Inferior parietal cortex (tissue), 1 donor: Measurements from ENCODE around the gene MYRIP.

Experiments
- DNase-seq: peaks from one replicate; pipeline ENCODE4 v3.0.0-alpha.2; 2016; ENCODE audit errors: extremely low spot score

MYRIP gene

DNA sequence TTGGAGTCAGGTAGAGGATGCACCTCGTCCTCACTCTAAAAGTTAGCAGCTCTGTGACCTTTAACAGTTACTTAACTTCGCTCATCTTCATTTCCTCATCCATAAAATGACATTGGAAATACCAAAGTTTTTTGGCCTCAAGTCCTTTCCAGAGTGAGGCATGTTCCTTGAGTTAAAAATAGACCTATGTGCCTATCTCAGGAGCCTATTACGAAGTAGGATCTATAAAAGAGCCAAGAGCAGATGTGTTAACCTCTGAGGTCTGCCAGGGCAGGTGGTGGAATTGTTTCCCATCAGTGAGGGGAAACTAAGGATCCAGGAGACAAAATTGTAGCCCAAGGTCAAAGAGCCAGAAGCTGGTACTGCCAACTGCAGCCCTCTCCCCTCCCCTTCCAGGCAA lies 379.7 kb downstream of the MYRIP start:
- no peak for DNase-seq

DNA sequence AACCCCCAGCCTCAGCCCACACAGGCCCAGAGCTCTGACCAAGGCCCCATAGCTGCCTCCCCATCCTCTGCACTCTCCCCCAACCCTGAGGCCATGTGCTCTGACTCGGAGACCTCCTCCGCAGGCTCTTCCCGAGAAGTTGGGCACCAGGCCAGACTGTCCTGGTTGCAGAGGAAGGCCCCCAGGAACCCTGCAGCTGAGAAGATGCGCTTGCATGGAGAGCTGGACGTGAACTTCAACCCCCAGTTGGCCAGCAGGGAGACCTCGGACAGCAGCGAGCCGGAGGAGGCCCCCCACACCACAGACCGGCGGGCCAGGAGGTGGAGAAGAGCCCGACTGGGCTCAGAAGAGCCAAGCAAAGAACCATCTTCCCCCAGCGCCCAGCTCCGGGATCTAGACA lies 380.6 kb downstream of the MYRIP start:
- DNase-seq = no peak

GRCh38 chr3:40191251-40191650 lies 381.8 kb downstream of the MYRIP start:
- DNase-seq = no peak

DNA sequence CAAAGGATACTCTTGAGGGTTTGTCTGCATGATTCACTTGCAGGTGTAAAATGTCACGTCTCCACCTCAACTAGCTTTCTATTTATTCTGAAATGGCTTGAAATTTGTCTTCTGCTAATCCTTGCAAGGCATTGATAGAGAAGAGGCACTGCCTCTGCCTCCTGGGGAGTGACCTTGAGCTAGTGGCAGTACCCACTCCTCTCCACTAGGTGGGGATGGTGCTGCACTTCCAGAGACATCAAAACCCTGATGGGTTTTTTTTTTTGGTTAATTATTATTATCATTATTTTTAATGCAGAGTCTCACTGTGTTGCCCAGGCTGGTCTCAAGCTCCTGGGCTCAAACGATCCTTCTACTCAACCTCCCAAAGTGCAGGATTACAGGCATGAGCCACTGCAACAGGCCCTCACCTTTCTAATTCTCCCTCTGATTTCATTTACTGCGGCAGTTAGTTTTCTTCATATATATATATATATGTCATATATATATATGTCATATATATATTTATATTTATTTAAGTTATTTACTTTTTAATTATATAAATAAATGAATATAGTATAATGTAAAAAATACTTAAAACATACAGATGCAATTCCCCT lies 382.5 kb downstream of the MYRIP start:
- peak; percentile 84 for DNase-seq

DNA sequence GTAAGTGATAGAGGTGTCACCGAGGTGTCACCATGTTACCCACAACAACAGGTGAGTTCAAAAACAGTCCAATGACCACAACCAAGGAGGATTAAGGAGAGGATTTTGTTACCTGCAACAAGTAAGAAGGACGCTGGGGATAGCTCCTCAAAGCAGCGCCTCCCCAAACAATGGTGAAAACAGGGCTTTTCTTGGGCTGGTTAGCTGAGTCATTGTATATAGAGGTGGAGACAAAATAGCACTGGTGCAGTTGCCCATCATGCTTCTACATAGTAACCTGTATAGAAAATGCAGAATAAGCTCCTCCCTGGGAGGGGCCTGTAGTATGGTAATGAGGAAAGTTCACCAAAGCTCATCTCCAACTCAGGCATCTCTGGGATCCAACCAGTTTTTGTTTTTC lies 383.2 kb downstream of the MYRIP start:
- no peak for DNase-seq

DNA sequence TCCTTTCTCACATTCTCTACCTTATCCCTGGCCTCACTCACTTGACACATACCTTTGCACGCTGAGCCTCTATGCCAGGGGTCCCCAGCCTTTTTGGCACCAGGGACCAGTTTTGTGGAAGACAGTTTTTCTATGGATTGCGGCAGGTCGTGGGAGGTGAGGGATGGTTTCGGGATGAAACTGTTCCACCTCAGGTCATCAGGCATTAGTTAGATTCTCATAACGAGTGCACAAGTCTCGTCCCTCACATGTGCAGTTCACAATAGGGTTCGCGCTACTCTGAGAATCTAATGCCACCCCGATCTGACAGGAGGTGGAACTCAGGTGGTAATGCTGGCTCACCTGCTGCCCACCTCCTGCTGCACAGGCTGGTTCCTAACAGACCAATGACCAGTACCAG lies 387.6 kb downstream of the MYRIP start:
- DNase-seq = no peak

- no peak for DNase-seq
Observed at GRCh38 chr3:40200692-40201316, 391.4 kb downstream of the MYRIP start.

DNA sequence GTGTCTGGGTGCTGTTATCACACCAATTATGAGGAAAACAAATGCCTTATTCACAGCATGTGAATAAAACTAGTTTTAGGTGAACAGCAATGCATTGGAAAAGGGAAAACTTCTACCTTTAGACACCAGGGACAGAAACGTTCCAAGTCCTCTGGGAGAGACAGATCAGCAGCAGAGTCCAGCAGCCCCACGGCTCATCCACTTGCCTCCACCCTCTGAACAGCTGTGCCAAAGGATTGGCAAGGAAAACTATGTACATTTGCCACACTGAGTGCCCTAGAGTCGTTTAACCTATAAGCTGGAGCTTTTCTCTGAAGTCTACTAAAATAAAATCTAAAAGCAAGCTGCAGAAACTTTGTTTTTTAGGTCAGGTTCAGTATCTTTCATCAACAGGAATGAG lies 392.4 kb downstream of the MYRIP start:
- no peak for DNase-seq

- no peak for DNase-seq
Observed at GRCh38 chr3:40206522-40206921, 397.1 kb downstream of the MYRIP start.

DNA sequence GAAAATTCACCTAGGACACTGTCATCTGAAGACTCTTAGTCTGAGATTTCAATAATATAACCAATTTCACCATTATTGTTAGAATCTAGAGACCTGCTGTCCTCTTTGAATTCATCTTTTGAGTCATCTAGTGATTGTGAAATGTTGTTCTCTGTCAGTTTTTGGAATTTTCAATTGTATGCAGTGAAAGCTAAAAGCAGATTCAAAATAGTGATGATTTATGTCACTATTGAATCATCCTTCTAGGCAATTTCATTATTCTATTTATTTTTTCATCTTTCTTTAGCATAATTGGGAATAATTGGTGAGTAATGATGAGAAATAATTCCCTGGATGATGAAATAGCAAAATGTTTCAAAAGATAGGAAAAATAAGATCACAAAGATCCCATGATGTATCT lies 398.4 kb downstream of the MYRIP start:
- no peak for DNase-seq

DNA sequence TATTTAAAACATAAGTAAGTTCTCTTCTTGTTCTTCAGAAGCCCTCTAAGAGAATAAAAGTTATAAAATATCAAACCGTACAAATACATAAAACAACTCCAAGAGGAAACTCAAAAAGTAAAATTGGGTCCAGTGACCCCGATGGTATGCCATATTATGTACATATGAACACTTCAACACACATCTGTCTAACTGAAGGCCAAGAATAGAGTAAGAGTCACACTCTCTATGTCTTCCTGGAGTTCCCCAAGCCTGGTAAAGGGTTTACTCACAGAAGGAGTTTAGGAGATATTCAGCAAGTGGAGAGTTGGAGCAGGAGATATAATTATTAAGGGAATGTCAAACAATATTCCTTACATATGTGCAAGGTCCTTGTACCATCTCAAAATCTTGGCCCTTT lies 398.8 kb downstream of the MYRIP start:
- DNase-seq = no peak

DNA sequence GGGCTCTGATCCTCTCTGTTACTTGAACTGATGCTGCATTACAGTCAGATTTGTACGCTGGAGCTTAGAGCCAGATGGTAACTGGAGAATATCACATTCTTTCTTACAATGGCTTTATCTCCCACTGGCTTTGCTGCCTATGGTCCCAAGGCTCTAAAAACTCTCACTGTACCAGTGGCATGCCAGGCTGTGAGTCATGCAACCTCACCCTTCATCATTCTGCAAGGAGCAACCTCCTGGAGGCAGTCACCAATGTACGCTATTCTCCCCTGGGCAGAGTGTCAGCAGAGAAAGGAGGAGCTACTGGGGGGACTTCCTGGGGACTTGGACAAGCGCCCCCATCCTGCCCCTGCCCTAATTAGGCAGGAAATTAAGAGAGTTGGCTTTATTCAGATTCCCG lies 402.2 kb downstream of the MYRIP start:
- no peak for DNase-seq

- no peak for DNase-seq
Observed at GRCh38 chr3:40213556-40213955, 404.1 kb downstream of the MYRIP start.

DNA sequence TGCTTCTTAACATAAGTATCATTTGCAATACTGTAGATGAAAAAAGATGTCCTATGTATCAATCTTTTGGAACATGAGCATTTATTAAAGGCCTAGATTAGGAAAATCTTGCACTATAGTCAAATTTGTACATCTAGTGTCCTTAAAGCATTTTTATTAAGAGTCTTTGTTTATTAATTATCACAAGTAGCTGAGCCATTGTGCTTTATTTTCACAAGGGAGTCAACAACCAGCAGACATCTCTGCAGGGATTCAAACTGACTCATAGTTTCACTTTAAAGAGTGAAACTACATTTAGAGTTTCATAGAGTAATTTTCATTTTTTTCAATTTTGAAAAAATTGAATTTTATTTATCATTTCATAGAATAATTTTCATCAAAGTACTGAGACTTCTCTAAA lies 405.6 kb downstream of the MYRIP start:
- DNase-seq = no peak

DNA sequence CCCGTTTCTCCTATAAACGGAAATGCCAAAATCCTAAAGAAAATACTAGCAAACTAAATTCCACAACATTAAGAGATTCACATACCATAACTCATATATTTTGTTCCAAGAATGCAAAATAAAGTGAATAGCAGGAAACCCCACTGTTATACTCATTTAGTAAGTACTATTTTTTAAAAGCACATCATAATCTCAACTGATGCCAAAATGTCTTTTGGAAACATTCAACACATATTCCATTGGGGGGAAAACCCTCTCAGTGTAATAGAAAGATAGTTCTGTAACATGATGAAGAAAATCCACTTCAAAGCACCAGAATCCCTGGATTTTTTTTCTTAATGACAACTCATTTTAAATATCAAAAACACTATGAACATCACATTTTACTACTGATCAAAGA lies 407.1 kb downstream of the MYRIP start:
- no peak for DNase-seq

DNA sequence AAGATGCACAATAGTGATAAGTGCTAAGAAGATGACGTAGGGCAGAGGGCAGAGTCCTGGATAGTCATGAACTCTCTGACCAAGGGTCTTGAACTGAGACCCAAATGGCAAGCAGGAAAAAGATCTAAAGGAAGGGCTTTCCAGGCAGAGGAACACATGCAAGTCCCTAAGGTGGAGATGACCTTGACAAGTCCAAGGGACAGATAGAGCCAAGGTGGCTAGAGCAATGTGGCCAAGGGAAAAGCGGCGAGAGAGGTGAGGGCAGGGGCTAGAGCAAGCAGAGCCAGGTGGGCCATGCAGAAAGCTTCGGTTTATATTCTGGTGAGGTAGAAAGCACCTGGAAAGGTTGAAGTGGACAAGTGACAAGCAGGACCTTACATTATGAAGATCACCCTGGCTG lies 414.4 kb downstream of the MYRIP start:
- DNase-seq = no peak

DNA sequence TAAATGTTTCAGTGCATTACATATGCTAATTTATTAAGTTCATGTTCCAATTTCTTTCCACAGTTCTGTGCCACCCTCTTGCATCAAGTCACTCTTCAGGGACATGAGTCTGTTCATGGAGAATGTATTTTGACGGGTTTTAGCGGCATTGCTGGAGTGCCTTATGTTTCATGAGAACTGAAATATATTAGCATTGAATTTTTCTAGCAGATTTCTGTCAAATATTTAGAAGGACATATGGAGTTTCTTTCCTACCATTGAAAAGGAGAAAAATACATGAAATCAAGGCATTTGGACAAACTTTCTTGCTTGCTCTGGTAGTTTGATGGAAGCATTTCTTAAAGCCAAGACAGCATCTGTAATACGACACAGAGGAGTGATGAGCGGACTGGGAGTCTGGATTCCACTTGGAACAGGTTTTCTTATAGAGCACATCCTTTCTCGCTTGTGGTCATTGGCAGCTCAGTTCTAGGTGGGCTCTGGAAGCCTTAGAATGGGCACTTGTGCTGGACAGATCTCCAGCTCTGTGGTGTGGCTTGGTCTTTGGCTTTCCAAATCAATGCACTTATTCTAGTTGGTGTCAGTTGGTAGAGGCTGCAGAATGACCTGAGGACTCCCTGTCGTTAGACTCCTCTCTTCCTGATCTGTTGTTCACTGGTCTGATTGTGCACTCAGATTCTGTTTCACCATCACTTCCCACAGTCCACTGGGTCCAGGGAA lies 415.5 kb downstream of the MYRIP start:
- no peak for DNase-seq

GRCh38 chr3:40226636-40227035 lies 417.2 kb downstream of the MYRIP start:
- DNase-seq = no peak

GRCh38 chr3:40228792-40229350 lies 419.5 kb downstream of the MYRIP start:
- no peak for DNase-seq

DNA sequence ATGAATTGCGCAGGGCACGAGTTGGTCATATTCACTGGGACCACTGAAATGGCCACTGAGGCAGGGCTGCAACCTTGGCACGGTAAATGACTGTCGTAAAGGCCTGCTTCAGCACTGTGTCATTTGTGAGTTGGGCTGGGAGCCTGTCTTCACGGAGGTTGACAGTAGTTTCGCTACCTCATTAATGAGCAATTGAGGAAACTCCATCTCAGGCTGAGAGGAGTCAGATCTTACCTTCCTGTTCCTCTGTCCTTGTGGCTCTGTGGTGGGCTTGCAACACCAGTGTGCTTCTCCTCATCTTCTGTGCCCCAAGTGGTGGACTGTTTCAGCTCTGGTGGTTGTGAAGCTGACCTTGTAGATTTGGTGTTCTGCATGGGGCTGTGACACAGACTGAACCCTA lies 420.0 kb downstream of the MYRIP start:
- DNase-seq = no peak

DNA sequence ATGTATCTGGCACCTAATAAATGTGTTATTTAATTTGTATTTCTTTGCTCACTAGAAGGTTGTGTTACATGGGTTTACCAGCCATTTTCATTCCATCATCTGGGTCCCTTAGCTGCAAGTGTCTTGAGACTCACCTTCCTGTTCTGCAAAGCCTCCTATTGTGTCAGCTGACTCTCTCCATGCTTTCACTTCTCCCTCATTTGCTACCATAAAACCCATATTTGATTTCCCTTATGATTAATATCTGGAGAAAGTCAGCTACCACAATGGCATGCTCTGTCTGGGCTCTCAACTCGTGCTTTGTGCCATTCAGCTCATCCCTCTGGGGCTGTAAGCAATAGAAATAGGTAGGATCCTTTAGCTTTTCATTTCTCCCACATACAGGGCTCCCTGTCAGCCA lies 420.6 kb downstream of the MYRIP start:
- DNase-seq = no peak

GRCh38 chr3:40230382-40230781 lies 421.0 kb downstream of the MYRIP start:
- DNase-seq = no peak

DNA sequence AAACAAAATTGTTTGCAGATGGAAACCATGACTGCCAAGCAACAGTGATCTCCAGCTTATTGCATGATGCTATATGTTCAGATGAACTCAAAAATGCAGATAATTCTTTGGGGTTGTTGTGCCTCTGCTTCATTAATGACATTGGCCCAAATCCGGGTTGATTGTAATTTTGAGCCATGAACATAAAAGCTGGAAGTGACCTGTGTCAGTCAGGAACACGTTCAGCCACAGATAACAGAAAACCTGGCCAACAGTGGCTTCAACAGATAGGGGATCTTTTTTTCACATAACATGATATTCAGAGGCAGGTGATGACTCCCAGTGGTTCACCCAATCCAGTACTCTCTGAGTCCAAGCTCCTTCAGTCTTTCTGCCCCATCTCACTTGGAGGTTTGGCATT lies 423.2 kb downstream of the MYRIP start:
- no peak for DNase-seq
